Stimulated activated CD4-positive, alpha-beta T cell treated with anti-CD3 and anti-CD28 coated beads, Interleukin-1b, Interleukin-23, amount 100 ng/mL, for 24 hours (primary cell): ENCODE data around the gene WDR26.
A peak's percentile ranks its signal among the peaks of the same experiment; 100 is the strongest.

Experiments used
- DNase-seq, 4 experiments: peaks; one replicate each; pipeline ENCODE4 v3.0.0-alpha.2; 2020; ENCODE audit warnings: low read depth in 4 of 4, low spot score in 1 of 4

WDR26 gene

DNA sequence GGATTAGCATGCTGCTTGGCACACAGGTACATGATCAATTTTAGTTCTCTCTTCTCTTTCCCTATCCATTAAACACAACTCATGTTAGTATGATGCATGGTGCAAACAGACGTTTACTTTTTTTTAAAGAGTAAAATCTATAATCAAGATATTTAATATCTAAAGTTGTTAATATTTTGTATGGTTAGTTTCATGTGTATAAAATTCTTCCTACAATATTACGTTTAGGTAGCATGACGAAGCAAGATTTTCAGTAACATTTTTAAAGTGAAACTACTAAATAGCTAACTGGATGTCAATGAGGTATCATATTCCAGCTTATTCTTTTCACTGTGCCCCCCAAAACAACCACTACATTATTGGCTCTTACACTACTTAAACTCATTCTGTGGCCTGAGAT, 41.3 kb downstream of the WDR26 start:
- no peak for DNase-seq

DNA sequence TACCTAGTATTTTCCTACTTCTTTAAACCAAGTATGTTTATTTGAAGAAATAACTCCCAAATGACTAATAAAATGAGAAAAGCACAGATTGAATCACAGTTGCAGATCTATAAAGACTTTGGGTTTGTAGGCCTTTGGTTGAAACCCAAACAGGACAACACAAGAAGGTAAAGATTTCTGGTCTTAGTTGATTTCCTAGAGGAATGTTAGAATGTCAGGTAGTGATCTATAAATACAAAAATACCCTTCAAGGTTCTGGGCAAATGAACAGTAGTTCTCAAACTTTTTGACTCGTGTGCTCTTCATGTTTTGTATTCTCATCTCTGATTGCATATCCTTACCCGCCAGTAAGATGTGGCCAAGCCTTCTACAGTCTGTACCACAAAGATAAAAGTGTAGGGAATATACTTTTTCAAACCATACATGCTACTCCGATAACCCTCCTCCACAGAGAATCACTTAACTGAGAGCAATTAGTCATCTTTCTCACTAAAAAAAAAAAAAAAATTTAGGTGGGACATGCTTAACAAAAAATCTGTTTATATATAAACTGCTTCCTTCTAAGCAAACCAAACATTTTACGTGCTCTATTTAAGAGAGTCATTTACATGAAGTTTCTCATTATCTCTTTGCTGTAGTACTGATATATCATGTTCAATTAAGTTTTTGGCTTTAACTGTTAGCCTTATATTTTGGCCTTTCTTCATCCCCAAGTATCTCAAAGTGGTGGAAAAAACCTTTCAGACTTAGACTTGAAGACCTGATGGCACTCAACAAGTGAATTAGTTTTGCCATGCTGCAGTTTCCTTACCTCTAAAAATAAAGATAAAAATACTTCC, 42.0 kb downstream of the WDR26 start:
- DNase-seq, result no peak

- DNase-seq, result no peak
These were observed 44.1 kb downstream of the WDR26 start for GRCh38 chr1:224390517-224390916.

DNA sequence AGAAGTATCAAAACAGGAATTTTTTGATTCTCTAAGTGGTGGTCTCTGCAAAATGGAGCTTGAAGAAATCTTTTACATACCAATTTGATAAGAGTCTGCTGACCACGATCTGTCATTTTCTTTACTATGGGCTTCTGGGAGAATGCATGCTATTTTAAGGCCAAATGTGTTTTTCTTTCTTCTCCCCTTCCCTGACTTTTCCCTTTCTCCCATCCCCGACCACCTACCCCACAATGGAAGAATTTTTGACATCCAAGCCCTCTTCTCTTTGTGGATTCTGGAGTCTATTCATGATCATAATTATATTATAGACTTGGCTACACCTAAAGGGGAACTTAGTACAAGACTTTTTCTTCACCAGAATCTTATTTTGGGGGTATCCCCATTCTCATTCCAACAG, 46.7 kb downstream of the WDR26 start:
- no peak for DNase-seq

DNA sequence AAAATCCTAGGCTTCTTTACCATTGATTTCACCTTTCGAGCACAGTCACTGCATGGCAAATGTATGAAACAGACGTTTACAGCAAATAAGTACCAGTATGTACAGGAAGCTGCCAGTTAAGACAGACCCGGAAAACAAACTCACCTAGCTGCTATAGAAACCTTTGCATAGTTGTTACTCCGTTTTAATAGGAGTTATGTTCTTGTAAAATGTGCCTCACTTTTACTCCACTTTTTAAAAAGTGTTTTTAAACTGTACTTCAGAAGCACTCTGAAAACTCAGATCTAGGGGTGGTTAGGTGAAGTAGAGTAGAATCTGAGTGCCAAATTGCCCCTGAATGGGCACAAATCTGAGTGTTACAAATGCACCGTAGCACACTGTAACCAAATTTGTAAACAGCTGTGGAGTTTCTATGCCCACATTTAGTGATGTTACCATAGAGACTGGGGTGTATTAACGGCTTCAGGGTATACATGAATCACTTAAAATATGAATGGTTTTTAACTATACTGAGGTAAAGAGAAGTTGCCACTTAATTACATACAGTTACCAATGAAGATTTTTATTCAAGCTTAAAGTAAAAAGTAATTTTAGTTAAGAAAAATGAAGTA, 47.2 kb downstream of the WDR26 start:
- DNase-seq, result no peak

DNA sequence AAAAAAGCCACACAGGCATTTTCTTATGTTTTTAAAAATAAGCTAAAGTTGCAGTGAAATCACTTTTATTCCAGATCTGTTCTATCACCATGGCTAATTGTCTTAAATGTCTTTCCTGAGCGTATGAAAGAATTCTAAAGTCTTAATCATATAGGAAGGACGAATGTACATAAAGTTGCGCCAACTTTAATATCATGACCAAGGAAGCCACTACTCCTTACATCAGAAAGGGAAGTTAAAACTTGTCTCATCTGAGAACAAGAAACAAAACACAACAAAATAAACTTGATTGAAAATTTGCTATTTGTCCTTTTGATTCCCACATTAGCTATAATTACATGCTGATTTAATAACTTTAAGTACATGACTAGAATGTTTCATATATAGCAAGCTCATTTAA, 51.4 kb downstream of the WDR26 start:
- no peak for DNase-seq

DNA sequence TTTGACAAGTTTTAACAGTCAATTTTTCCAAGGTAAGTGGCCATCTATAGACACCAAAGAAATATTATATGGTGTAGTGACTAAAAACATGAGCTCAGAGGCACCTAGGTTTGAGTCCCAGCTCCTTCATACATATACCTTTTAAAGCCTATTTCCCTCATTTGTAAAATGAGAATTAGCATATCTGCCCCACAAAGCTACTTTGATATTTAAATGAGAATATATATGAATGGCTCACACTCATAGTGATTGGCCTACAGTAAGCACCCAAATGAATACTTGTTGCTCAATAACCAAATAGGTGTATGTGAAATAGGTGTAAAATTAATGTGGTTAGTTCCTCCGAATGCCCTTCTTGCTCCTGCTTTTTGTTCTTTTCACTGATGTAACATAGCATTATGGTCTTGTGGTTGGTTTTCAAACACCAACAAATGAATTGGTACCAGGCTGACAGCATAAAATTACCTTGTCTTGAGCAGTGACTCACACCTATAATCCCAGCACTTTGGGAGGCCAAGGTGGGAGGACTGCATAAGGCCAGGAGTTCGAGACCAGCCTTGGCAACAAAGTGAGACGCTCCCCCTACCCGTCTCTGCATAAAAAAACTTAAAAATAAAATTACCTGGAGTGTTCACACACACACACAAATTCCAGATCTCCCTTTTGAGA, 52.6 kb downstream of the WDR26 start:
- no peak for DNase-seq

- DNase-seq, result peak in 2 of 4 experiments; percentile 10 to 39
These were observed 54.6 kb downstream of the WDR26 start for GRCh38 chr1:224380003-224380402.

DNA sequence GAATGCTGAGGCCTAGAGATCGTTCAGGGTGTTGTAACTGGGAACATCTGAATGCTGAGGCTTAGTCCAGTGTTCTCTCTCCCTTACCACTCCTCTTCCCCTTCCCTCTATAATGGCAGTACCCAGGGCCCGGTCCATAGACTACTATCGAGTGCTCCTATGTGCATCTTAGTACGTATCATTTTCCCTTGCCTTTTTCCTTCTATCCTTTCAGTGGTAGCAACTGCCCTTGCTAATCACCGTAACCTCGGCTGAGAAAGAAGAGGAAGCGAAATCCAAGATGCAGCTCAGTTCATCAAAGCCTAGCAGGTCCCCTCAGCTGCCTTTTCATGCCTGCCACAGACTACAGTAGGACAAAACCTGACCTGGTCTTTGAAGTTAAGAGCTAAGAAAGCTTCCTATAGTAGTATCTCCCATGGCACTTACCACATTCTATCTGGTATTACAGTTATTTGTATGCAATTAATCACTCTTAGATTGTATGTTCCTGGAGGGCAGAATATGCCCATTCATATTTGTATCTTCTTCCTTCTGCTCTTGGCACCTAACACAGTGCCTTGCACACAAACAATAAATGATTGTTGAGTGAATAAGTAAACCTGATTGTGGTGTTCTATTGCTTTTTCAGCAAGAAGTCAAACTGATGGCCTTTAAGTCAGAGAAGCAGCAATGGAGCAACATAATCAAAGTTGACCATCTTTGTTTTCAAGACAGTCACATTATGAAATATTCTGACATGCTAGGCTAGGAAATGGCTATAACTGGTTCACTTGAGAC, 55.6 kb downstream of the WDR26 start:
- no peak for DNase-seq

GRCh38 chr1:224377676-224378006, 57.0 kb downstream of the WDR26 start:
- peak in 1 of 4 experiments; percentile 20 for DNase-seq

- DNase-seq, result no peak
These were observed 59.5 kb downstream of the WDR26 start for GRCh38 chr1:224375059-224375458.

GRCh38 chr1:224373008-224373590, 61.5 kb downstream of the WDR26 start:
- DNase-seq, result no peak

DNA sequence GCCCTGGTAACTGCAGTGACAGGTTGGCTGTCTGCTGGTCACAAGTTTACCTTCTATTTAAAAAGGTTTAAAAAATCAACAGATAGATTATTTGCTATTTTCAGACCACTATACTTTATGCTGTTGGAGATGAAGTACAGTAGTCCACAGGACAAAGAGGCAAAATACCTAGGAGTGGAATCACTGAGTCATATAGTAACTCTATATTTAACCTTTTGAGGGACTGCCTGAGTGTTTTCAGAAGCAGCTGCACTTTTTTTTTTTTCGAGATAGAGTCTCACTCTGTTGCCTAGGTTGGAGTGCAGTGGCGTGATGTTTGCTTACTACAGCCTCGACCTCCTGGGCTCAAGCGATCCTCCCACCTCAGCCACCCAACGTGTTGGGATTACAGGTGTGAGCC, 66.2 kb downstream of the WDR26 start:
- DNase-seq, result no peak

GRCh38 chr1:224359207-224359606, 75.4 kb downstream of the WDR26 start:
- DNase-seq, result no peak

DNA sequence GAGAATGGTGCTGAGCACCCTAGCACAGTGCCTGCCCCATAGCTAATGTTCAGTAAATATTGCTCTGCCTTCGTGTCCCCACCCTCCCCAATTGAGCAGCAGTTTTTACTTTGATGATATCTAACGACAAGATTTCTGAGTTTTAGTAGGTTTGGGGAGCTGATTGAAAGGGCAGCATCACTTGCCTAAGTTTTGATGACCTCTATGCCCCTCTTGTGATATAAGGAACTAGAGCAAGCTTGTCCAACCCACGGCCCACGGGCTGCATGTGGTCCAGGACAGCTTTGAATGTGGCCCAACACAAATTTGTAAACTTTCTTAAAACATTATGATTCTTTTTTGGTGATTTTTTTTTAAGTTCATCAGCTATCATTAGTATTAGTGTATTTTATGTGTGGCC, 76.4 kb downstream of the WDR26 start:
- DNase-seq, result no peak

DNA sequence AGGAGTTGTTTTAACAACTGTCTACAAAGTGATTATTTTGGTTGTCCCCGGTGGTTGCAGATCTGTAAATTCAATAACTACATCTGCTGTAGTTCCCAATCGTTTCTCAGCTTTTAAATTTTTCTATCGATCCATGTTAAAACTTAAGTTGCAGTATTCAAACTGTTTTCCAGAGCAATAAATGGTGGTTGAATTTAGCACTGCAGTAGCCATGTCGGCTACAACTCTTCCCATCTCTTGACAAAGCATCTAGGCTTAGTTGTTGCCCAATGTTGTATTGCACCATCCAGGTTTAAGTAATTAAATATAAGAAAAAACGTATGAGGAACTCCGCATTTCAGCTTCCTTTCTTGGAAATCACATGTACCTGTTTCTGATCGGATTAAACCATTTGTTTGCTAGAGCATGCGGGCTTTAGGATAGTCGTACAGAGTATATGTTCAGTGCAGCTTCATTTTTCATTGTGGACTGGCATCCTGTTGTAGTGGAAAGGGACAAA, 76.9 kb downstream of the WDR26 start:
- no peak for DNase-seq

GRCh38 chr1:224356685-224357625, 77.6 kb downstream of the WDR26 start, which contains the start of gene CNIH4:
Gene CNIH4, plus strand, starts transcription at chr1:224356879. Its CDS starts 46 bp downstream, at chr1:224356925.
- DNase-seq, result peak; percentile 74 to 86 (median 77)

DNA sequence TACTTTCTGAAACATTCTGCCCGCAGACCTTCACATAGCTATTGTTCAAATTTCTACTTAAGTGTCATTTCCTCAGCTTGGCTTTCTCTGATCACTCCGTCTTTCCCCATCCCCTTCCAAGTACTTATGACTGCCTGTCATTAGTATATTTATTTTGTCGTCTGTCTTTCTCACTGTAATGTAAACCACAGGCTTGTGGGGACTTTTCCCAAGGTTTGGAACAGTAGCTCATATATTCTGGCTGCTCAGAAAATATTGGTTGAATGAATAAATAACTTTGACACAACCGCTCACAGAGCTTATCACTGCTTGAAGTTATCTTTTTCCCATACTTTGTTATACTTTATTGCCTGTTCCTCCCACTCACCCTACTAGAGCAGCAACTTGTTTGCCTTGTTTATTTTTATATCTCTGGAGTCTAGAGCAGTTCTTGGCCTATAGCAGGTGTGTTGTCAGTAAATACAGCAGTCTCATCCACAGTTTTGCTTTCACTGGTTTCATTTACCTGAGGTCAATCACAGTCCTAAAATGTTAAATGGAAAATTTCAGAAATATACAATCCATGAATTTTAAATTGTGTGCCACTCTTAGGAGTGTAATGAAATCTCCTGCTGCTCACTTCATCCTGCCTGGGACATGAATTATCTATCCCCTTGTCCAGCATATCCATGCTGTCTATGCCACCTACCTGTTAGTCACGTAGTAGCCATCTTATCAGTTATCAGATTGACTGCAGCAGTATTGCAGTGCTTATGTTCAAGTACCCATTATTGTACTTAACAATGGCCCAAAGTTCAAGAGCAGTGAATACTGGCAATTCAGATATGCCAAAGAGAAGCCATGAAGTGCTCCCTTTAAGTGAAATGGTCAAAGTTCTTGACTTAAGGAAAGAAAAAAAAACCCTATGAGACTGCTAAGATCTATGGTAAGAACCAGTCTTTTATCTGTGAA, 80.3 kb downstream of the WDR26 start:
- no peak for DNase-seq
